Measurements from ENCODE around the gene MYCN. TPM values are rescaled to one million over a fixed set of nuclear protein-coding genes. Genes with fewer than 3 reads are reported as not detected.
A peak's percentile ranks its signal among the peaks of the same experiment; 100 is the strongest.
"Not testable (repeated sequence)": the region's sequence is repeated elsewhere in the genome, so short reads cannot be mapped to it uniquely, and the experiment has no call there.

The MYCN gene
- under 1 TPM; 0.53 to 0.73 TPM for total RNA-seq
- long read RNA-seq: 0 reads

GRCh38 chr2:15939854-15940660 lies at the start of gene MYCN:
TSS of gene MYCN (plus strand) at chr2:15940550. CDS start at chr2:15942065, 1,515 bp downstream.
- peak; percentile 29 to 38 for ATAC-seq
- no peak for DNase-seq
- intact Hi-C loops (cut with DNase I): loop anchor here (5.0 to 10.0 kb wide), 8 partner anchors 305 to 815 kb away; no protein-coding TSS in a partner anchor

GRCh38 chr2:15890936-15891905 lies 49.1 kb upstream of the MYCN start:
- ATAC-seq (peak in 1 of 2 donors; percentile 41), DNase-seq (no peak)
- intact Hi-C loops (cut with DNase I): no loop called here

GRCh38 chr2:15892151-15892880 lies 48.0 kb upstream of the MYCN start:
- DNase-seq (no peak), ATAC-seq (no peak)
- intact Hi-C loops (cut with DNase I): no loop called here

- ATAC-seq (no peak), DNase-seq (no peak)
- intact Hi-C loops (cut with DNase I): no loop called here
Observed at GRCh38 chr2:15893085-15893484, 47.3 kb upstream of the MYCN start.

- intact Hi-C loops (cut with DNase I): no loop called here
Observed at GRCh38 chr2:15893689-15894480, 46.5 kb upstream of the MYCN start.

GRCh38 chr2:15894481-15895144 lies 45.7 kb upstream of the MYCN start:
- DNase-seq (no peak), ATAC-seq (no peak)
- intact Hi-C loops (cut with DNase I): no loop called here

More at GRCh38 chr2:15893689-15894480, 46.5 kb upstream of the MYCN start:
- ATAC-seq (no peak), DNase-seq (no peak)

- ATAC-seq: no peak
- DNase-seq: no peak
- intact Hi-C loops (cut with DNase I): no loop called here
Observed at GRCh38 chr2:15895615-15896469, 44.5 kb upstream of the MYCN start.

GRCh38 chr2:15896859-15897258 lies 43.5 kb upstream of the MYCN start:
- intact Hi-C loops (cut with DNase I): no loop called here
- ATAC-seq (no peak), DNase-seq (no peak)

GRCh38 chr2:15897431-15898098 lies 42.8 kb upstream of the MYCN start:
- no peak for ATAC-seq
- intact Hi-C loops (cut with DNase I): no loop called here

GRCh38 chr2:15899327-15899612 lies 41.1 kb upstream of the MYCN start:
- DNase-seq (no peak), ATAC-seq (no peak)
- intact Hi-C loops (cut with DNase I): no loop called here

More at GRCh38 chr2:15897431-15898098, 42.8 kb upstream of the MYCN start:
- DNase-seq: no peak

- no peak for DNase-seq
- ATAC-seq: no peak
- intact Hi-C loops (cut with DNase I): no loop called here
Observed at GRCh38 chr2:15899751-15900493, 40.4 kb upstream of the MYCN start.

GRCh38 chr2:15901095-15901807 lies 39.1 kb upstream of the MYCN start:
- no peak for DNase-seq

GRCh38 chr2:15901808-15902130 lies 38.6 kb upstream of the MYCN start:
- DNase-seq: no peak
- no peak for ATAC-seq
- intact Hi-C loops (cut with DNase I): no loop called here

More at GRCh38 chr2:15901095-15901807, 39.1 kb upstream of the MYCN start:
- intact Hi-C loops (cut with DNase I): no loop called here
- ATAC-seq: no peak

- ATAC-seq; DNase-seq; intact Hi-C loops (cut with DNase I): not testable (repeated sequence)
Observed at GRCh38 chr2:15903910-15904309, 36.4 kb upstream of the MYCN start.

- intact Hi-C loops (cut with DNase I): no loop called here
- DNase-seq (no peak), ATAC-seq (no peak)
Observed at GRCh38 chr2:15905267-15905645, 35.1 kb upstream of the MYCN start.

Data from left cardiac atrium (tissue), 4 donors.